GM12875 (cell line): ENCODE data around the gene INSL3.

ENCODE experiments used
- H3K4me3 ChIP-seq: one replicate; pipeline ENCODE4 v1.5.1; 2011; ENCODE audit warnings: low read depth, low read length, control low read depth
- TF ChIP-seq, protein P1 (sequence below): IDR thresholded peaks from 2 replicates; pipeline ENCODE4 v1.5.1; 2011; ENCODE audit warnings: low read depth, mild to moderate bottlenecking, control low read depth, inconsistent platforms, low read length, moderate library complexity, borderline replicate concordance; ENCODE audit not compliant: insufficient read depth

INSL3 gene

GRCh38 chr19:17855280-17856152 lies 34.2 kb upstream of the INSL3 start:
- no peak overlapping the region for H3K4me3 ChIP-seq
- TF ChIP-seq, protein P1, sequence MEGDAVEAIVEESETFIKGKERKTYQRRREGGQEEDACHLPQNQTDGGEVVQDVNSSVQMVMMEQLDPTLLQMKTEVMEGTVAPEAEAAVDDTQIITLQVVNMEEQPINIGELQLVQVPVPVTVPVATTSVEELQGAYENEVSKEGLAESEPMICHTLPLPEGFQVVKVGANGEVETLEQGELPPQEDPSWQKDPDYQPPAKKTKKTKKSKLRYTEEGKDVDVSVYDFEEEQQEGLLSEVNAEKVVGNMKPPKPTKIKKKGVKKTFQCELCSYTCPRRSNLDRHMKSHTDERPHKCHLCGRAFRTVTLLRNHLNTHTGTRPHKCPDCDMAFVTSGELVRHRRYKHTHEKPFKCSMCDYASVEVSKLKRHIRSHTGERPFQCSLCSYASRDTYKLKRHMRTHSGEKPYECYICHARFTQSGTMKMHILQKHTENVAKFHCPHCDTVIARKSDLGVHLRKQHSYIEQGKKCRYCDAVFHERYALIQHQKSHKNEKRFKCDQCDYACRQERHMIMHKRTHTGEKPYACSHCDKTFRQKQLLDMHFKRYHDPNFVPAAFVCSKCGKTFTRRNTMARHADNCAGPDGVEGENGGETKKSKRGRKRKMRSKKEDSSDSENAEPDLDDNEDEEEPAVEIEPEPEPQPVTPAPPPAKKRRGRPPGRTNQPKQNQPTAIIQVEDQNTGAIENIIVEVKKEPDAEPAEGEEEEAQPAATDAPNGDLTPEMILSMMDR = peak; percentile 98

DNA sequence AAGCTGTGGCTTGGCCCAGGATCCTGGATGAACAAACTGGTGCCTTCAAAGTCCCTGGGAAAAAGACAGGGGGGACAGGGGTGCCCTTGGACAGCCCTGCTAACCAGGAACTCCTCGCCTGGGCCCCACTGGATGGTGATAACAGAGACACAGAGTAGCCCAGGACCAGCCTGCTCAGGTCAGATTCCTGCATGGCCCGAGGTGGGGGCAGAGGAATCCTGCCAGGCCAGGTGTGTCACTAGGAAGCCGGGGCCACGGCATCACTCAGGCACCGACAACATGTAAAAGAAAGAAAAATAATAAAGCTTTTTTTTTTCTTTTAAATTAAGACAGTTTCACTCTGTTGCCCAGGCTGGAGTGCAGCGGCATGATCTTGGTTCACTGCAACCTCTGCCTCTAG lies 32.7 kb upstream of the INSL3 start:
- H3K4me3 ChIP-seq = no peak overlapping the region
- TF ChIP-seq, protein P1 = no peak

DNA sequence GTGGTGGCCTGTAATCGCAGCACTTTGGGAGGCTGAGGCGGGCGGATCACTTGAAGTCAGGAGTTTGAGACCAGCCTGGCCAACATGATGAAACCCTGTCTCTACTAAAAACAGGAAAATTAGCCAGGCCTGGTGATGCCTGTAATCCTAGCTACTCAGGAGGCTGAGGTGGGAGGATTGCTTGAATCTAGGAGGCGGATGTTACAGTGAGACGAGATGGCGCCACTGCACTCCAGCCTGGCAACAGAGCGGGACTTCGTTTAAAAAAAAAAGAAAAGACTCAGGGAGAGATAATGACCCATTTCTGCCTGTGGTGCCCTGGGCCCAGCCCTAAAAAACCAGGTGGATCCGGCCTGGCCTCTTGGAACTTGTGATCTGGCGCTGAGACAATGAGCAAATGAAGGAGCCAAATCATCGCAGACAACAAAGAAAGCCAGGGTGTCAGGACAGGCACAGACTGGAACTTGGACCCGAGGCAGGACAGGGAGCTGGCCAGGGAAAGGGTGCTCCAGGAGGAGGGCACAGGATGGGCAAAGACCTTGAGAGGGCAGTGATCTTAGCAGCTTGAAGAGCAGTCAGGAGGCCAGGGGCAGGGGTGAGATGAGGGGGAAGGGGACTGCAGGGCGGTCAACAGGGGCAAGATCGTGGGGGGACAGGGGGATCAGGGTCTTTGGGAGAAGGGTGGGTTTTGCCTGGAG lies 27.4 kb upstream of the INSL3 start:
- TF ChIP-seq, protein P1 = no peak

DNA sequence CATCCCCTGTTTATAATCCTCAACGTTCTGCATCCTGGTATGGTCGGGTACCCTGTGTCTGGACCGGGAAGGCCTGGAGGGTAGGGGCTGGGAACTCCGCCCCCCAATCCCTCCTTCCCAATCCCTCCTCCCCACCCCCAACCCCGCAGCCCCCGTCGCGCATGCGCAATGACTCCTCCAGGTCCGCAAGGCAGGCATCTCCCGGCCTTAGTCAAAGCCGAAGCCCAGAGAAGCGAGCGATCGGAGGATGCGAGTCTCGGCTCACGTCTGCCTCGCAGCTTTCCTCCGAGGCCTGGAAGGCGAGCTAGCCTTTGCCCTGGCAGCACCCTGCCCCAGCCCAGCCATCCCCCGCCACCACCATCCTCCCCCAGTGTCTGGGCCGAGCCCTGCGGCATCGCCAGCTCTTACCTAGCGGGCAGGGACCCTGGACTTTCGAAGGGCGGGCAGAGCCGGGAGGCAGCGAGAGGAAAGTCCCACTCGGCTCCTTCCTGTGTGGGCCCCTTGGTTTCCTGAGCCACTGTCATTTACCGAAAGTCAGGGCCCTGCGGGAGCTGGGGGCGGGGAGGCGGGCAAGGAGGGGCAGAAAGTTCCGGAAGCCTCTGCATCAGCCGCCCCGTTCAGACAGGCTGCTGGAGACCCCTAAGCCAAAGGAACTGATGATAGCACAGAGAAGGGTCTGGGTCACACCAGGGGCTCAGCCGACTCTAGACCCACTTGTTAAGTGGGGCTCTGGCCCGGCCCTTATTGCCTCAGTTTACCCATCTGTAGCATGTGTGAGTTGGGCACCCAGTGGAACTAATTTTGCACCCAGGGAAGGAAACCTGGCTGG lies 26.4 kb upstream of the INSL3 start, which contains the start of gene JAK3:
JAK3 (minus strand) TSS at position 445 of the 829 bp plus-strand sequence. CDS start 3,565 bp downstream, outside the sequence.
- peak within 1 kb of the TSS; percentile 61 for H3K4me3 ChIP-seq
- TF ChIP-seq, protein P1 = no peak

More for the DNA sequence above, 27.4 kb upstream of the INSL3 start:
- no peak overlapping the region for H3K4me3 ChIP-seq

DNA sequence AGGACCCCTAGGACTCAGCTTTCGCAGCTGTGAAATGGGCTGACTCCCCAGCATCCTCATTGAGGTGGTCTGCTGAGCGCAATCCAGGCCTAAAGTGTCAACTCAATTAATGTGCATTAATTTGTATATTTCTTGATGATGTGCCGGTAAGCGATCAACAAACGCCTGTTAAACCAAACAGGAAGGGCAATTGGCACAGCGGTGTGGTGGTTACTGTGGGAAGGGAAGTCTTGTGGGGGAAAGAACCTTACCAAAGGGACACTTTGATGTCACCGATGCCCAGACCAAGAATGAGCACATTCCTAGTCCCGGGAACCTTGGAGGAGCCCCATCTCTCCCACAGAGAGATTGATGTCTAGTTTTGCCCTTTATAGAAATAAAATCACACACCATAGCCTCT lies 24.8 kb upstream of the INSL3 start:
- TF ChIP-seq, protein P1 = no peak
- H3K4me3 ChIP-seq = no peak overlapping the region

- TF ChIP-seq, protein P1 = no peak
- no peak overlapping the region for H3K4me3 ChIP-seq
Measured at GRCh38 chr19:17843908-17844490, 22.7 kb upstream of the INSL3 start.
